SJSA1 (cell line): ENCODE data around the gene SNCB. TPM values are rescaled to one million over a fixed set of nuclear protein-coding genes. Genes with fewer than 3 reads are reported as not detected.
A peak's percentile ranks its signal among the peaks of the same experiment; 100 is the strongest.

Experiments used
- DNase-seq, 2 experiments: peaks; one replicate each; pipeline ENCODE4 v3.0.0-alpha.2; 2015 to 2020; ENCODE audit warnings: low spot score in 2 of 2, low read depth in 1 of 2
- H3K27ac ChIP-seq: fragments of 250-450 bp; sonication (Bioruptor Pico); 2 replicates; pipeline ENCODE4 v1.5.1; 2020; ENCODE audit warnings: mild to moderate bottlenecking, moderate library complexity
- H3K27me3 ChIP-seq: fragments of 250-450 bp; sonication (Bioruptor Pico); replicated peaks from 2 replicates; pipeline ENCODE4 v1.5.1; 2020; ENCODE audit warnings: mild to moderate bottlenecking, moderate library complexity
- H3K36me3 ChIP-seq: fragments of 250-450 bp; sonication (Bioruptor Pico); 2 replicates; pipeline ENCODE4 v1.5.1; 2020; ENCODE audit warnings: mild to moderate bottlenecking
- H3K4me1 ChIP-seq: fragments of 250-450 bp; sonication (Bioruptor Pico); replicated peaks from 2 replicates; pipeline ENCODE4 v1.6.1; 2021; ENCODE audit warnings: mild to moderate bottlenecking
- H3K4me3 ChIP-seq: fragments of 250-450 bp; sonication (Bioruptor Pico); 2 replicates; pipeline ENCODE4 v1.5.1; 2020; ENCODE audit warnings: mild to moderate bottlenecking
- H3K9me3 ChIP-seq: fragments of 250-450 bp; sonication (Bioruptor Pico); replicated peaks from 2 replicates; pipeline ENCODE4 v1.5.1; 2020; ENCODE audit warnings: mild to moderate bottlenecking
- total RNA-seq: library from RNA; depleted of rRNA; stranded (reverse); fragments of >200 nt; shearing (Covaris generic); gene quantifications from 2 replicates; pipeline ENCODE4 v1.2.3, GENCODE V29; 2014

SNCB gene
- total RNA-seq, 1 experiment from 2014 or later = not detected

DNA sequence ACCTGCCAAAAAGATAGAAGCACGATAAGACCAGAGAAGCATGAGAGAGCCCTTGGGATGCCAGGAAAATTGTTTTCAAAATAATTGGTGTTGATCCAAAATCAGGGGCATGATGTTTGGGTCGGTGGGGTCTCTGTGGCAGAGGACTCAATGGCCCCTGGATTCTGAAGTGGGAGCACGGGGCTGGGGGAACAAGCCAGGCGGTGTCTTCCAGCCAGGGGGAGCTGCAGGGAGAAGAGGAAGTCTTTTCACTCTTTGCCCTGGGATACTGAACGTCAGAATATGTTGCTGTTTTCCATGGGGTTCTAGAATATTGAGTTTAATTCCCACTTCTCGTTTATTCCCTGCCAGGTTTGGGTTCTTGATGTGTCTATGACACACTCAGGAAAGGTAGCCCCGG is 37.3 kb upstream of the SNCB start:
- H3K27me3 ChIP-seq = peaks cover 81% of the 10 kb centered on the region
- H3K36me3 ChIP-seq = no peaks in the 10 kb centered on the region

DNA sequence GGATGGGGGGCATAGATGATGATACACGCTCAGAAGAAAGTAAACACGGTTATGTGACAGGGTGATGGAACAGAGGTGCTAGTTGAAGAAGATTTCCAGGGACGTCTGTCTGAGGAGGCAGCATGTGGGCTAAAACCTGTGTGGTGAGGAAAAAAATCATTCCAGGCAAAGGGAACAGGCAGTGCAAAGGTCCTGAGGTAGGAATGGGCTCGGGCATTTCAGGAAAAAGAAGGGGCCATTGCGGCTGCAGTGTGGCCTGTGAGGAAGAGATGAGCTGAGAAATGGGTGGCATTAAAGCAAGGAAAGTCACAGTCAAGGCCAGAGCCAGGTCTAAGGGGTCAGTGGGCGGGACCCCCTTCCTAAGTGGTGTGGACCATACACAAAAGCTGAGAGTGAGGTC is 35.2 kb upstream of the SNCB start:
- Histone ChIP-seq H3K4me1 (no peaks in the 10 kb centered on the region), H3K4me3 (no peak overlapping the region), H3K27me3 (peaks cover 72% of the 10 kb centered on the region), H3K36me3 (no peaks in the 10 kb centered on the region), H3K27ac (no peak overlapping the region), H3K9me3 (peaks cover 5% of the 10 kb centered on the region; the same call in 1 of the 2 replicates)
- DNase-seq = no peak

More for the DNA sequence above, 37.3 kb upstream of the SNCB start:
- Histone ChIP-seq H3K9me3 (peaks cover 5% of the 10 kb centered on the region; the same call in 1 of the 2 replicates), H3K4me3 (no peak overlapping the region), H3K27ac (no peak overlapping the region), H3K4me1 (no peaks in the 10 kb centered on the region)
- no peak for DNase-seq

DNA sequence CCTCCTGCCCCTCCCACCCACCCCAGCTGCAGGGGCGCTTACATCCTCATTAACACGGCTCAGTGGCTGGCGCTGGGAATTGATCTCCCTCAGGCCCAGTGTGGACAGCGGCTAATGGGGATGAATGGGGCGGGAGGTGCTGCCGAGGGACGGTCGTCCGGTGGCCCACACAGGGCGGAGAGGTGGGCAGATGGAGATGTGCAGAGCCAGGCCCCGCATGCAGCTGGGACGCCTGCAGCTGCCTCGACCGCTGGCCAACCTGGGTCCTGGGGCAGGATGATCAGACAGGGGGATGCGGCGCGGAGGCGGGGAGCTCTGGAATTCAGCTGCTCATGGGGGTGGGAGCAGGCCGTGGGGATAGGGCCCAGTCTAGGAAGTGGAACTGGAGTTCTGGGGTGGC is 34.6 kb upstream of the SNCB start:
- peaks cover 66% of the 10 kb centered on the region for H3K27me3 ChIP-seq
- no peak overlapping the region for H3K27ac ChIP-seq
- no peaks in the 10 kb centered on the region for H3K4me1 ChIP-seq
- DNase-seq = no peak
- H3K36me3 ChIP-seq = no peaks in the 10 kb centered on the region
- no peak overlapping the region for H3K4me3 ChIP-seq
- no peaks in the 10 kb centered on the region for H3K9me3 ChIP-seq

DNA sequence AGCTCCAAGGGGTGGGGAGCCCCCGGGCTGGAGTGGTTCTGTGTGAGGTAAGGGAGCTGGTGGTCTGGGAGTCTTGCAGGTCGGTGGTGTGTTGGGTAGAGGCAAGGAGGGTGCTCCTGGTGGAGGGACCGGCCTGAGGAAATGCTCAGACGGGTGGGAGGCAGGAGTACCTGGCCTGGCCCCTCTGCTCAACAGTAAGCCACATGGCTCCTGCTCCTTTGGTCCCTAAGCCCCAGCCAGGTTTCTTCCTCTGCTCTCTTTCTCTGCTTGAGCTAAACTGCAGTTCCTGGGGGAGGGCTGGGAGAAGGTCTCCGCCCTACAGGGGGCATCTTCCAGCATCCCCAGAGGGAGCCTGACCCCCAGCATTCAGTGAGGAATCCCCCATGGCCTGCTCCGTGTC is 34.1 kb upstream of the SNCB start:
- Histone ChIP-seq H3K4me1 (no peaks in the 10 kb centered on the region), H3K9me3 (no peaks in the 10 kb centered on the region), H3K4me3 (no peak overlapping the region), H3K27ac (no peak overlapping the region), H3K36me3 (no peaks in the 10 kb centered on the region), H3K27me3 (peaks cover 62% of the 10 kb centered on the region)
- no peak for DNase-seq

DNA sequence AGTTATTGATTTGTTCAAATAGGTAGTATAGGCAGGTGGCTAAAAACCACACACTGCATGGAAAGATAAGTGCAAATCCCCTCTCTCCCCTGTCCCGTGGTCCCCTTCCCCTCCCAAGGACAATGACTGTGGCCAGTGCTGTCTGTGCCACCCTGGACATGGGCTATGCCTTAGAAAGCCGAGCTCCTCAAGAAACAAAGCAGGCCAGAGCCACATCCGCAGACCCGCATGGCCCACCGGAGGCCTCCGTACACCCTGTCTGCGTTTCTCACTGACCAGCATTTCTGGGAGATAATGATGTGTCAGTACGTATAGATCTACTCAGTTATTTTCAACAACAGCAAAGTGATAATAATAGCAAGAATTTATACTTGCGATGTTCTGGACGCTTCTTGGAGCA is 33.2 kb upstream of the SNCB start:
- Histone ChIP-seq H3K9me3 (no peaks in the 10 kb centered on the region), H3K4me3 (no peak overlapping the region), H3K36me3 (no peaks in the 10 kb centered on the region), H3K4me1 (peaks cover 7% of the 10 kb centered on the region), H3K27ac (no peak overlapping the region), H3K27me3 (peaks cover 53% of the 10 kb centered on the region)
- no peak for DNase-seq

DNA sequence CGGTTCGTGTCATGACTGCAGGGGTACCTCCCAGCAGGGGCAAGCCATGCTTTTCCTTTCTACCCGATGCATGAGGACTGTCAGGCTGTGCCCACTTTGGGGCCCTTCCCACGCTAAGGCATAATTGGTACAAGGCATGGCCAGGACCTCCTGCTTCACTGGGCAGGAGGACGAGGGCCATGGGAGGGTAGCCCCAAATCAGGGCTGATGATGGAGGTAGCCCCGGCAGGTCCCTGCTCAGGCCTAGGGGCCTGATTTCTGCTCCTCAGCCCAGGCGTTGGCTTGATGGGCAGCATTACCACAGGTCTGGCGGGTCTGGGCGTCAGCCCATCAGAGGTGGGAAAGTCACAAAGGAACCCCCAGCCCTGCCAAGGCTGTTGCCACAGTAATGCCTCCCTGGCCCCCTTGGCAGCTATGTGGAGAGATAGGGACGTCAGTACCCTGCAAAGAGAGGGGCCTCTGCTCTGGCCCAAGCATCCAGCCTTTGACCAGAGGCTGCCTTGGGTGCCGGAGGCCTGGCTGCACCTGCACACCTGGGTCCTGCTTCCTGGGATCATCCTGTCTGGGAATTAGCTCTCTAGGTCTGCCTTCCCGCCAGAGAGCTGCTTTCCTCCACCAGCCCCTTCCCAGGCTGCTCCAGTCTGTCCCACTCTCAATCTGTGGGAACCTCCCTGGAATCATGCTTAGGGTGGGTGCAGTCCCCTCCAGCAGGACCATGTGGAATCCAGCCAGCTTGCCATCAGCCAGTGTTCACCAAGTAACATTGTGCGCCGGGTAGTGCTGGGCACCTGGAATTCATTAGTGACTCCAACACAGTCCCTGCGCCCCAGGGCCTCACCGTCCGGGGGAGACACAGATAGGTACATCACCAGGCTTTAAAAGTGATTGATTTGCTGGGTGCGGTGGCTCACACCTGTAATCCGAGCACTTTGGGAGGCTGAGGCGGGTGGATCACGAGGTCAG is 32.3 kb upstream of the SNCB start:
- Histone ChIP-seq H3K4me1 (peaks cover 13% of the 10 kb centered on the region), H3K27me3 (peaks cover 44% of the 10 kb centered on the region), H3K4me3 (no peak overlapping the region), H3K36me3 (peaks cover under 1% of the 10 kb centered on the region), H3K27ac (no peak overlapping the region), H3K9me3 (no peaks in the 10 kb centered on the region)
- DNase-seq = no peak

DNA sequence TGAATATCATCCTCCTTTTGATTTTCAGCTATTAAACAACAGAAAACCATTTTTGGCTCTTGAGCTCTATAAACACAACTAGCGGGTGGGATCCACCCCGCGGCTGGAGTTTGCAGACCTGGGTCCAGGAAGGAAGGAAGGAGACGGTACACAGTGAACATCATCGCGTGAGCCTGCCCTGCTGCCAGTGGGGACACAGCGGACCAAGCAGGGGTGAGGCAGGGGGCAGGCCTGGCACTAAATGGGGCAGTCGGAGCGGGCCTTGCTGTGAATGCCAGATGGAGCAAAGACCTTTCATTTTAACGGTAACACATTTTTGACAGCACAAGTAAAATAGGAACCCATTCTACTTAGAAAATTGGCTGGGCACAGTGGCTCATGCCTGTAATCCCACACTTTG is 31.3 kb upstream of the SNCB start:
- H3K36me3 ChIP-seq = peaks cover 11% of the 10 kb centered on the region
- no peak for DNase-seq
- no peak overlapping the region for H3K4me3 ChIP-seq
- no peaks in the 10 kb centered on the region for H3K9me3 ChIP-seq
- no peak overlapping the region for H3K27ac ChIP-seq
- H3K27me3 ChIP-seq = peaks cover 34% of the 10 kb centered on the region
- H3K4me1 ChIP-seq = peaks cover 13% of the 10 kb centered on the region

DNA sequence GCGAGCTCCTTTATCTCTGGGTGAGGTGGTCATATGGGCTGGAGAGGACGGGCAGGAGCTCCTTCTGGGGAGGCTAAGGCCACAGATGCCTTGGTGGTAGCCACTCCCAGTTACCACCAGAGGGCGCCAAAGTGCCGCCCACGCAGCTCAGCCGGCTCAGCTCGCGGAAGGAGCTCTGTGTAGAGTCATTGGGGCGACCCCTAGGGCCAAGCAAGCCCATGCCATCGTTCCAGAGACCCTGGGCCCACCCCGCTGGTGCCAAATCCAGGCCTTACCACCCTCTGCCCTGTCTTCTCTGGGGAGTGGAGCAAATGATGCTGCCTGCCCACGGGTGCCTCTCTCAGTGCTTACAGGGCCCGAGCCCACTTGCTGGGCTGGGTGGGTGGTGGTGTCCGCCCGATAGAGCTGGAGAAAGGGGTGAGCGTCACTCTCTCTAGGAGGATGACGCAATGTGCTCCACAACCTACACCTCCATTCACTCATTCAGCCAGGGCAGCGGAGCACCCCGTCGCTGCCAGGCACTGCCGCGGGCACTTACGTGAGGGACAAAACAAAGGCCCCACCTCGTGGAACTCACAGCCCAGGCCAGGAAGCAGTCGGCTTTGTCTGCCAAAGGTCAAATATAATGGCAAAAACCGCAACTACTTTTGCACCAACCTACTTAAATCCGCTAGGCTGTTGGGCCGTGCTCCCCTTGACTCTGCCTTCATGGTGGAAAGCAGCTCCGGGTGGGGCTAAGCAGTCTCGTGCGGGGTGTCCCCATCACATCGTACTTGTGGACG is 30.7 kb upstream of the SNCB start:
- peak; percentile 71 to 83 for DNase-seq
- Histone ChIP-seq H3K27ac (no peak overlapping the region), H3K4me3 (no peak overlapping the region), H3K4me1 (peaks cover 13% of the 10 kb centered on the region), H3K27me3 (peaks cover 30% of the 10 kb centered on the region), H3K9me3 (no peaks in the 10 kb centered on the region), H3K36me3 (peaks cover 13% of the 10 kb centered on the region)

DNA sequence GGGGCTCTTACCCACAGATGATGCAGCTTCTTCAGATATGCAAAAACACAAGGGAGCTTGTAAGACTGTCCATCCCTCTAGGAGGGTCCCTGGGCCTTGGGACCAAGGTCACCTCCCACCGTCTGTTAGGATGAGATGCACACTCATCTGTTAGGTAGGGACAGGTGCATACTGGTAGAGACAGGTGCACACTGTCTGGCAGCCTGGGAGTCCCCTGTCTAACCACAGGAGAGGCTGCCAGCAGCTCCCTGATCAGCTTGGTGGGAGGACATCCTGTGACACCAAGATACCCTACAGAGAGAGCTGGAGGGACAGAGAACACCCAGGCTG is 30.2 kb upstream of the SNCB start:
- no peak overlapping the region for H3K4me3 ChIP-seq
- H3K27ac ChIP-seq = no peak overlapping the region
- H3K4me1 ChIP-seq = peaks cover 13% of the 10 kb centered on the region
- H3K9me3 ChIP-seq = no peaks in the 10 kb centered on the region
- peaks cover 30% of the 10 kb centered on the region for H3K27me3 ChIP-seq
- peaks cover 13% of the 10 kb centered on the region for H3K36me3 ChIP-seq
- no peak for DNase-seq

DNA sequence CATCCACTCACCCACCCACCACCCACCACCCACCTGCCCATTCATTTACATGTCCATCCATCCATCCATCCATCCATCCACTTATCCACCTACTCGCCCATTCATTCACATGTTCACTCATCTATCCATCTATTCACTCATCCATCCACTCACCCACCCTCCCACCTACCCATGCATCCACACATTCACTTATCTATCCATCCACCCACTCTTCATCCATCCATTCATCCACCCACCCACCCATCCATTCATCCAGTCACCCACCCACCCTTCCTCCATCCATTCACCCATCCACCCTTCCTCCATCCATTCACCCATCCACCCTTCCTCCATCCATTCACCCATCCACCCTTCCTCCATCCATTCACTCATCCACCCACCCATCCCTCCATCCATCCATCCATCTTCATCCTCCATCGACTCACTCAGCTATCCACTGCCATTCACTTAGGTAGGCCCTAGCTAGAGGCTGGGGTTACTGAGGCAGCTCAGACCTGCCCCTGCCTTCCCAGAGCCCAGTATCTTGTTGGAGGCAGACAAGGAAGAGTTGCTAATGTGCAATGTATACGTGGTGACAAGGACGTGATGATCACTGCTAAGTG is 29.6 kb upstream of the SNCB start:
- Histone ChIP-seq H3K9me3 (no peaks in the 10 kb centered on the region), H3K4me1 (peaks cover 13% of the 10 kb centered on the region), H3K27ac (no peak overlapping the region), H3K4me3 (no peak overlapping the region), H3K36me3 (peaks cover 17% of the 10 kb centered on the region), H3K27me3 (peaks cover 25% of the 10 kb centered on the region)
- no peak for DNase-seq

DNA sequence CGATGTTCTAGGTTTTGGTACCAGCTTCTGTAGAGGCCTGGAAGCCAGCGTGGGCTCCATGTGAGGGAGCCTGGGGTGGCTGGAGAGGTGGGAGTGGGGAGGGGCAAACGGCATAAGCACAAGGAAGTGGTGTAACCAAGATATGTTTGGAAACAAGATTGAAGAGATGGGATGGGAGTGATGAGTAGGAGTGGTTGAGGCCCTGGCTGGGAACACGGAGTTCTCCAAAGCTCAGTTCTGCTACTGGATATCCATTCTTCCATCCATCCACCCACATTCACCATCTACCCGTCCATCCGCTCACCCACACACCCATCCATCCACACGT is 29.1 kb upstream of the SNCB start:
- H3K36me3 ChIP-seq = peaks cover 18% of the 10 kb centered on the region
- no peak for DNase-seq
- H3K27ac ChIP-seq = no peak overlapping the region
- peaks cover 24% of the 10 kb centered on the region for H3K27me3 ChIP-seq
- H3K4me3 ChIP-seq = no peak overlapping the region
- H3K4me1 ChIP-seq = peaks cover 13% of the 10 kb centered on the region
- no peaks in the 10 kb centered on the region for H3K9me3 ChIP-seq

DNA sequence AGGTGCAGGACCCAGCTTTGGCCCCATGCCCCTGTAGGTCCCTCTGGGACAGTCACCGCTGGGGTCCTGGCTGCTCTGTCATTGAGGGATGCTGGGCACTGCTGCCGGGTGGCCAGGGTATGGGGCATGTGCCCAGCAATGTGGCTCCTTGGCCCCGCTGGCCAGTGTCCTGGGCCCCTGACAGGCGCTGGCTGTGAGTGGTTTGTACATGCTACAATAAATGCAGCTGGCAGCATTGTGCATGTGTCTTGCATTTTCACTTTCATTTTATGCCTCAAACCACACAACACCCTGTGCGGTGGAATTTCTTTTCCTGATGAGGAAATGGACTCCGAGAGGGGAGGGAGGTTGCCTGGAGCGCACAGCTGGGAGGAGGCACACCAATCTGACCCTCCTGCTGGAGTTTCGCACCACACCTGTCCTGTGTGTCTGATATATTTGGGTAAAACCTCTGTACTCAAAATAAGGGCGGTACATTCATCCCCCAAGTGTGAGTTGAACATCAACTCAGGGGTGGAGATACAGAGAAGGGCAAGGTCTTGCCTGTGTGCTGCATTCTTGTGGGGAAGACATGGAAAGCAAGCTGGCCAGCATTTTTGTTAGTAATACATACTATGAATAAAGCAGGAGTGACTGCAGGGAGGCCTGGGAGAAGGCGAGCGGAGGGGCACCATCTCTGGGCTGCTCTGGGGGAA is 28.6 kb upstream of the SNCB start:
- Histone ChIP-seq H3K4me1 (peaks cover 13% of the 10 kb centered on the region), H3K9me3 (no peaks in the 10 kb centered on the region), H3K4me3 (peak overlapping the region; percentile 3; the same call in 1 of the 2 replicates), H3K36me3 (peaks cover 20% of the 10 kb centered on the region), H3K27me3 (peaks cover 19% of the 10 kb centered on the region), H3K27ac (no peak overlapping the region)
- peak in 1 of 2 experiments; percentile 71 for DNase-seq

DNA sequence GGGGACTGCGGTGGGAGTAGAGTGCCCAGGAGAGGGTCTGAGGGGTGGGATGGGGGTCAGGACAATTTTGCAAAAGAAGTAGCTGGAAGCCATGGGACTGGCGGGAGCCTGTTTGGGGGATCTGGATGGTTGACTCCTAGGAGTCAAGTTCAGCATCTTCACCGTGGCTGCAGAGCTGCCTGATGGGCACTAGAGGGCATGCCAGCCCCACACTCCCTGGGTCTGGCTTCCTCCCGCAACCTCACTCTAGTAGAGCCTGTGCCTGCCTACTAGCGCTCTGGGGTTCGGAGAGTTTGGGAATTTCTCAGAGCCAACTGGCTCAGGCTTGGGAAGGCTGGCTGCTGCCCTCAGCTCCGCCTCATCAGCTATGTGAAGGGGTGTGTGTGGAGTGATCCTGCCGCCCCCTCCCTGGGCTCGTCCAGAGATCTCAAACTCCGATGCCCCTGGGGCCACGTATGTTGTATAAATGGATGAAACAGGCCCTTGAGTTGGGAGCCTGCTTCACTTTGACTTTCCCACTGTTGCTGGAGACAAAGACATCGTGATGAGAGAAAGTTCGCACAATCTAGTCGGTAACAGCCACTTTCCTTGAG is 27.8 kb upstream of the SNCB start:
- Histone ChIP-seq H3K27ac (no peak overlapping the region), H3K36me3 (peaks cover 29% of the 10 kb centered on the region), H3K9me3 (no peaks in the 10 kb centered on the region), H3K4me1 (peaks cover 13% of the 10 kb centered on the region), H3K27me3 (peaks cover 10% of the 10 kb centered on the region), H3K4me3 (no peak overlapping the region)
- peak; percentile 63 to 82 for DNase-seq
